ENCODE measurements around the gene TET2. TPM values are rescaled to one million over a fixed set of nuclear protein-coding genes. Genes with fewer than 3 reads are reported as not detected.
"Not testable (repeated sequence)": the region's sequence is repeated elsewhere in the genome, so short reads cannot be mapped to it uniquely, and the experiment has no call there.

Gene TET2
- total RNA-seq, 1 experiment from 2014 or later = 4.3 TPM

GRCh38 chr4:105272002-105272401 lies 125.3 kb downstream of the TET2 start:
- in situ Hi-C loops (cut with HindIII; ENCODE audit: low pct_unique_long_range_greater_than_20kb, low sequenced_read_pairs) = no loop called here
- no peak for DNase-seq (ENCODE audit: low read depth)

- no peak for DNase-seq (ENCODE audit: low read depth)
- in situ Hi-C loops (cut with HindIII; ENCODE audit: low pct_unique_long_range_greater_than_20kb, low sequenced_read_pairs) = no loop called here
Measured at GRCh38 chr4:105273230-105273629, 126.6 kb downstream of the TET2 start.

DNA sequence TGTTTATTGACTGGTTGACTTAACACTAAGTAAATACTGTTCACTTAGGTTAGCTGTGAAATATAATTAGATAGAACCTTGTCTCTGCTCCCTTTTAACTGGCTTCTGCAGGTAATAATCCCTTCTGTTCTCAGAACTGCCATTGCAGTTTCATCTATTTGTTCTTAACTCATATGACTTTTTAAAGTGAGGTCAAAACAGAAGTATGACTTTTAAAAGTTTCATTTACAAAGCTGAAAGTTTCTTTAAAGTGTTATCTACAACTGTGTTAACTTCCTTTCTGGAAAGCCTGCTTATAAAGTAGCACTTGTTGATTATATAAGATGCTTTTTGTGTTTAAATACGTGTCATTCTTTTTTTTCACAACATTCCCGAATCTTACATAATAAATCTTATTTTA lies 127.4 kb downstream of the TET2 start:
- no peak for DNase-seq (ENCODE audit: low read depth)
- in situ Hi-C loops (cut with HindIII; ENCODE audit: low pct_unique_long_range_greater_than_20kb, low sequenced_read_pairs) = no loop called here

GRCh38 chr4:105274504-105274903 lies 127.8 kb downstream of the TET2 start:
- in situ Hi-C loops (cut with HindIII; ENCODE audit: low pct_unique_long_range_greater_than_20kb, low sequenced_read_pairs) = no loop called here

GRCh38 chr4:105276361-105277104 lies 129.9 kb downstream of the TET2 start:
- DNase-seq (ENCODE audit: low read depth) = no peak
- in situ Hi-C loops (cut with HindIII; ENCODE audit: low pct_unique_long_range_greater_than_20kb, low sequenced_read_pairs) = no loop called here

More at GRCh38 chr4:105274504-105274903, 127.8 kb downstream of the TET2 start:
- no peak for DNase-seq (ENCODE audit: low read depth)

GRCh38 chr4:105277702-105278101 lies 131.0 kb downstream of the TET2 start:
- in situ Hi-C loops (cut with HindIII; ENCODE audit: low pct_unique_long_range_greater_than_20kb, low sequenced_read_pairs) = no loop called here
- DNase-seq (ENCODE audit: low read depth) = no peak

GRCh38 chr4:105279314-105279713 lies 132.6 kb downstream of the TET2 start:
- in situ Hi-C loops (cut with HindIII; ENCODE audit: low pct_unique_long_range_greater_than_20kb, low sequenced_read_pairs) = no loop called here
- no peak for DNase-seq (ENCODE audit: low read depth)

- in situ Hi-C loops (cut with HindIII; ENCODE audit: low pct_unique_long_range_greater_than_20kb, low sequenced_read_pairs) = no loop called here
- DNase-seq (ENCODE audit: low read depth) = no peak
Measured at GRCh38 chr4:105280338-105281123, 133.9 kb downstream of the TET2 start.

DNA sequence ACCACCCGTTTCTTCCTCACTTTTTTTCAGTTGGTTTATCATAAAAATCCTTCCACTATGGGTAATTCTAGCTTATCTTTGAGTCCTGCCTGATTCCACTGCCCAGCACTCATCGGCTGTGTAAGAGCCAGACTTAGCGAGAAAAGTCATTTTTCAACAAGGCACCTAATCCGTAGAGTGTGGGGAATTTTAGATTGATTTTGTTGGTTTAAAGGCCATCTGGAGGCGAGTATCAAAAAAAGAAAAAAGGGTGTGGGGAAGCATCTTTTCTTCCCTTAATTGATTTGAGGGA lies 134.4 kb downstream of the TET2 start:
- in situ Hi-C loops (cut with HindIII; ENCODE audit: low pct_unique_long_range_greater_than_20kb, low sequenced_read_pairs) = no loop called here
- no peak for DNase-seq (ENCODE audit: low read depth)

GRCh38 chr4:105282489-105282888 lies 135.8 kb downstream of the TET2 start:
- no peak for DNase-seq (ENCODE audit: low read depth)
- in situ Hi-C loops (cut with HindIII; ENCODE audit: low pct_unique_long_range_greater_than_20kb, low sequenced_read_pairs) = no loop called here

GRCh38 chr4:105283501-105283900 lies 136.8 kb downstream of the TET2 start:
- DNase-seq (ENCODE audit: low read depth) = no peak
- in situ Hi-C loops (cut with HindIII; ENCODE audit: low pct_unique_long_range_greater_than_20kb, low sequenced_read_pairs) = no loop called here

- DNase-seq (ENCODE audit: low read depth) = no peak
- in situ Hi-C loops (cut with HindIII; ENCODE audit: low pct_unique_long_range_greater_than_20kb, low sequenced_read_pairs) = no loop called here
Measured at GRCh38 chr4:105288121-105288520, 141.4 kb downstream of the TET2 start.

GRCh38 chr4:105291925-105292324 lies 145.2 kb downstream of the TET2 start:
- in situ Hi-C loops (cut with HindIII; ENCODE audit: low pct_unique_long_range_greater_than_20kb, low sequenced_read_pairs) = no loop called here
- DNase-seq (ENCODE audit: low read depth) = no peak

- in situ Hi-C loops (cut with HindIII; ENCODE audit: low pct_unique_long_range_greater_than_20kb, low sequenced_read_pairs) = no loop called here
- DNase-seq (ENCODE audit: low read depth) = no peak
Measured at GRCh38 chr4:105293360-105293759, 146.7 kb downstream of the TET2 start.

- no peak for DNase-seq (ENCODE audit: low read depth)
- in situ Hi-C loops (cut with HindIII; ENCODE audit: low pct_unique_long_range_greater_than_20kb, low sequenced_read_pairs) = no loop called here
Measured at GRCh38 chr4:105296672-105297071, 150.0 kb downstream of the TET2 start.

- in situ Hi-C loops (cut with HindIII; ENCODE audit: low pct_unique_long_range_greater_than_20kb, low sequenced_read_pairs); DNase-seq (ENCODE audit: low read depth): not testable (repeated sequence)
Measured at GRCh38 chr4:105299027-105299426, 152.4 kb downstream of the TET2 start.

GRCh38 chr4:105304085-105304484 lies 157.4 kb downstream of the TET2 start:
- DNase-seq (ENCODE audit: low read depth) = no peak
- in situ Hi-C loops (cut with HindIII; ENCODE audit: low pct_unique_long_range_greater_than_20kb, low sequenced_read_pairs) = no loop called here

DNA sequence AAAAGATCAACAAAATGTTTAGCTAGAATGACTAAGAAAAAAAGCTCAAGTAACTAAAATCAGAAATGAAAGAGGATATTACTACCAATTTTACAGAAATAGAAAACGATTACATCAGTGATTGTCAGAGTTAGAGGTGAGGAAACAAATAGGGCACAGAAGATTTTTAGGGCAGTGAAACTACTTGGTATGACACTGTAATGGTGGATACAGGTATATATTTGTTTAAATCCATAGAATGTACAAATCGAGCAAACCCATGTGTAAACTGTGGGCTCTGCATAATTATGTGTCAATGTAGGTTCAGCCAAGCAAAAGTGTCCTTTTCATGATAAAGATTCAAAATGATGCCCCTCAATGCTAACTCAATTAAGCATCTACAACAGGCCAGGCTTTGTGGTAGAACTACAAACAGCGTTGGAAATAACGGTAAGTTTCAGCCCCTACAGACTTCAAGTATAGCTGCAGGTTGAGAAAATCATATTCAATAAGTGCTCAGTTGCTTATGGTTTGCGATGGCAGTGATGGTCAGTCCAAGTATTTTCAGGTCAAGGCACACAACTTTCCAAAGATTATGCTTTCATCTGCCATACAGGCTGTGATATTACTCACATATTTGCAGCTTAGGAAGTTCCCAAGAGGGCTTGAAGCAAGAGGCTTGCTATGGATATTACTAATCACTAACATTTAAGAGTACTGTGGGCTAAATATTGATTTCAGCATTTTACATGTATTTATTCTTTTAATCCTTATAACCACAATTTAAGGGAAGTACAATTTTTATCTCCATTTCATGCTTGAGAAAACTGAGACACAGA lies 158.6 kb downstream of the TET2 start:
- in situ Hi-C loops (cut with HindIII; ENCODE audit: low pct_unique_long_range_greater_than_20kb, low sequenced_read_pairs) = no loop called here
- no peak for DNase-seq (ENCODE audit: low read depth)

- in situ Hi-C loops (cut with HindIII; ENCODE audit: low pct_unique_long_range_greater_than_20kb, low sequenced_read_pairs) = no loop called here
- DNase-seq (ENCODE audit: low read depth) = no peak
Measured at GRCh38 chr4:105306158-105306781, 159.6 kb downstream of the TET2 start.

All from Caki2 (cell line).